Esophagus mucosa (tissue), 1 donor: ENCODE measurements around the gene CYP51A1. TPM values are rescaled to one million over a fixed set of nuclear protein-coding genes. Genes with fewer than 3 reads are reported as not detected.
A peak's percentile ranks its signal among the peaks of the same experiment; 100 is the strongest.
"Not testable (repeated sequence)": the region's sequence is repeated elsewhere in the genome, so short reads cannot be mapped to it uniquely, and the experiment has no call there.

Experiments used
- ATAC-seq: fragments of 200-7000 bp; cut with Tn5 transposase; one replicate; pipeline ENCODE4 v1.9.1; 2020
- total RNA-seq: library from RNA; stranded (reverse); gene quantifications from one replicate; pipeline ENCODE4 v1.2.4, GENCODE V29; 2023
- donor health status: DM: yes; HTN: yes; CAD: no.

Gene CYP51A1
- 134 TPM for total RNA-seq

GRCh38 chr7:92134271-92135051, at the start of gene CYP51A1:
Gene CYP51A1, minus strand, starts transcription at chr7:92134477. Its CDS starts 113 bp downstream, at chr7:92134364.
- peak; percentile 97 for ATAC-seq

GRCh38 chr7:92178928-92179924, 44.9 kb upstream of the CYP51A1 start, which contains the start of gene LRRD1:
Gene LRRD1, minus strand, starts transcription at chr7:92179142. Its CDS starts 13,940 bp downstream, at chr7:92165202.
- peak; percentile 100 for ATAC-seq

- ATAC-seq: no peak
These were observed 43.1 kb upstream of the CYP51A1 start for GRCh38 chr7:92177362-92177761.

- not testable (repeated sequence) for ATAC-seq
These were observed 35.3 kb upstream of the CYP51A1 start for GRCh38 chr7:92169529-92169928.

GRCh38 chr7:92161271-92161670, 27.0 kb upstream of the CYP51A1 start:
- no peak for ATAC-seq

- no peak for ATAC-seq
These were observed 24.6 kb upstream of the CYP51A1 start for GRCh38 chr7:92158660-92159575.

- no peak for ATAC-seq
These were observed 22.7 kb upstream of the CYP51A1 start for GRCh38 chr7:92156990-92157389.

GRCh38 chr7:92155108-92155739, 20.9 kb upstream of the CYP51A1 start:
- ATAC-seq: no peak

GRCh38 chr7:92150450-92151017, 16.3 kb upstream of the CYP51A1 start:
- ATAC-seq: no peak

GRCh38 chr7:92149736-92150239, 15.5 kb upstream of the CYP51A1 start:
- ATAC-seq: no peak

GRCh38 chr7:92143192-92143880, 9.1 kb upstream of the CYP51A1 start:
- not testable (repeated sequence) for ATAC-seq

GRCh38 chr7:92142791-92143190, 8.5 kb upstream of the CYP51A1 start:
- not testable (repeated sequence) for ATAC-seq

GRCh38 chr7:92141161-92141560, 6.9 kb upstream of the CYP51A1 start:
- no peak for ATAC-seq

GRCh38 chr7:92137557-92137956, 3.3 kb upstream of the CYP51A1 start:
- ATAC-seq: no peak

GRCh38 chr7:92135052-92135889, 994 bp upstream of the CYP51A1 start:
- peak; percentile 1 for ATAC-seq

GRCh38 chr7:92133737-92134270, 473 bp downstream of the CYP51A1 start:
- ATAC-seq: peak; percentile 56

- ATAC-seq: peak; percentile 27
These were observed 1.0 kb downstream of the CYP51A1 start for GRCh38 chr7:92133133-92133736.

GRCh38 chr7:92131764-92132330, 2.4 kb downstream of the CYP51A1 start:
- ATAC-seq: no peak
